OCI-LY1 (cell line): ENCODE results near the gene PTPRU.

ENCODE experiments used
- EZH2 ChIP-seq: fragments of 200-600 bp; sonication (generic), shearing (Covaris generic); IDR thresholded peaks from 2 replicates; pipeline ENCODE4 v1.8.0; 2017; ENCODE audit warnings: borderline replicate concordance, mixed run types, mild to moderate bottlenecking, antibody characterized with exemption, low read length, moderate library complexity, mixed read lengths
- TF ChIP-seq, protein P1 (sequence below): fragments of 200-600 bp; sonication (generic), shearing (Covaris generic); IDR thresholded peaks from 2 replicates; pipeline ENCODE4 v1.5.1; 2017; ENCODE audit warnings: mild to moderate bottlenecking, antibody characterized with exemption, low read length, moderate library complexity, mixed read lengths

- TF ChIP-seq, protein P1, sequence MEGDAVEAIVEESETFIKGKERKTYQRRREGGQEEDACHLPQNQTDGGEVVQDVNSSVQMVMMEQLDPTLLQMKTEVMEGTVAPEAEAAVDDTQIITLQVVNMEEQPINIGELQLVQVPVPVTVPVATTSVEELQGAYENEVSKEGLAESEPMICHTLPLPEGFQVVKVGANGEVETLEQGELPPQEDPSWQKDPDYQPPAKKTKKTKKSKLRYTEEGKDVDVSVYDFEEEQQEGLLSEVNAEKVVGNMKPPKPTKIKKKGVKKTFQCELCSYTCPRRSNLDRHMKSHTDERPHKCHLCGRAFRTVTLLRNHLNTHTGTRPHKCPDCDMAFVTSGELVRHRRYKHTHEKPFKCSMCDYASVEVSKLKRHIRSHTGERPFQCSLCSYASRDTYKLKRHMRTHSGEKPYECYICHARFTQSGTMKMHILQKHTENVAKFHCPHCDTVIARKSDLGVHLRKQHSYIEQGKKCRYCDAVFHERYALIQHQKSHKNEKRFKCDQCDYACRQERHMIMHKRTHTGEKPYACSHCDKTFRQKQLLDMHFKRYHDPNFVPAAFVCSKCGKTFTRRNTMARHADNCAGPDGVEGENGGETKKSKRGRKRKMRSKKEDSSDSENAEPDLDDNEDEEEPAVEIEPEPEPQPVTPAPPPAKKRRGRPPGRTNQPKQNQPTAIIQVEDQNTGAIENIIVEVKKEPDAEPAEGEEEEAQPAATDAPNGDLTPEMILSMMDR = no peak
- no peak for TF ChIP-seq EZH2
Measured at GRCh38 chr1:29289493-29289892, 53.2 kb downstream of the PTPRU start.
